H1 (cell line): Measurements from ENCODE around the gene VWA1. TPM values are rescaled to one million over a fixed set of nuclear protein-coding genes. Genes with fewer than 3 reads are reported as not detected.

Source experiments
- ATF2 ChIP-seq: IDR thresholded peaks from 2 replicates; pipeline ENCODE4 v1.6.1; 2012; ENCODE audit warnings: low read length, inconsistent platforms
- ATF3 ChIP-seq: IDR thresholded peaks from 2 replicates; pipeline ENCODE4 v1.6.1; 2011; ENCODE audit warnings: low read depth, mild to moderate bottlenecking, low read length; ENCODE audit not compliant: insufficient read depth
- CBX5 ChIP-seq: fragments of 300-800, 300-1000 bp; sonication (generic); IDR thresholded peaks from 2 replicates; pipeline ENCODE4 v1.7.1; 2016; ENCODE audit warnings: antibody characterized with exemption, low read length, low read depth
- CHD1 ChIP-seq: IDR thresholded peaks from 2 replicates; pipeline ENCODE4 v1.6.1; 2012; ENCODE audit warnings: low read depth, low read length, improper control_type of control experiment
- GABPA ChIP-seq: IDR thresholded peaks from 2 replicates; pipeline ENCODE4 v1.6.1; 2011; ENCODE audit warnings: mild to moderate bottlenecking, low read length, moderate library complexity, borderline replicate concordance; ENCODE audit not compliant: insufficient read depth
- HDAC6 ChIP-seq: IDR thresholded peaks from one replicate; pipeline ENCODE4 v1.7.1; 2012; ENCODE audit warnings: low read depth, mild to moderate bottlenecking, inconsistent platforms, low read length, moderate library complexity
- RBBP5 ChIP-seq: IDR thresholded peaks from 2 replicates; pipeline ENCODE4 v1.7.1; 2012; ENCODE audit warnings: low read depth, mild to moderate bottlenecking, inconsistent platforms, low read length, moderate library complexity, borderline replicate concordance
- SRF ChIP-seq: IDR thresholded peaks from 2 replicates; pipeline ENCODE4 v1.6.1; 2011; ENCODE audit warnings: mild to moderate bottlenecking, low read depth, low read length, moderate library complexity
- TAF1 ChIP-seq: IDR thresholded peaks from 2 replicates; pipeline ENCODE4 v1.6.1; 2011; ENCODE audit warnings: mild to moderate bottlenecking, low read depth, low read length
- polyA plus RNA-seq, 7 experiments: library from polyadenylated mRNA; depleted of rRNA in 3 of 7; stranded (reverse) in 5 of 7; unstranded in 2 of 7; fragments of >200 nt in 5 of 7; fragments of 200-250 nt in 2 of 7; gene quantifications; 1 replicate in 5 of 7; 2 replicates in 1 of 7; 4 replicates in 1 of 7; pipeline versions ENCODE4 v1.2.1 to v1.2.3, GENCODE V29; 2011 to 2013; ENCODE audit warnings: missing spikeins in 2 of 7, mixed read lengths in 2 of 7
- total RNA-seq: library from RNA; stranded (reverse); fragmentation: NEBNext Ultra II Directional; extraction: Animal tissue kit (Norgen Biotek cat#: 25700); gene quantifications from 2 replicates; pipeline ENCODE4 v1.2.1, GENCODE V29; 2021
- TF ChIP-seq, protein P1 (sequence below): fragments of 300-600 bp; sonication (generic); IDR thresholded peaks from 2 replicates; pipeline ENCODE4 v1.7.1; 2012; ENCODE audit warnings: low read length, moderate library complexity, mild to moderate bottlenecking, inconsistent platforms; ENCODE audit not compliant: insufficient replicate concordance

The VWA1 gene
- total and polyA plus RNA-seq, 2 of the 8 experiments (the other 6 are each of a cell fraction or from before 2014, with no cell fraction given), result 16.0 to 36.6 TPM

DNA sequence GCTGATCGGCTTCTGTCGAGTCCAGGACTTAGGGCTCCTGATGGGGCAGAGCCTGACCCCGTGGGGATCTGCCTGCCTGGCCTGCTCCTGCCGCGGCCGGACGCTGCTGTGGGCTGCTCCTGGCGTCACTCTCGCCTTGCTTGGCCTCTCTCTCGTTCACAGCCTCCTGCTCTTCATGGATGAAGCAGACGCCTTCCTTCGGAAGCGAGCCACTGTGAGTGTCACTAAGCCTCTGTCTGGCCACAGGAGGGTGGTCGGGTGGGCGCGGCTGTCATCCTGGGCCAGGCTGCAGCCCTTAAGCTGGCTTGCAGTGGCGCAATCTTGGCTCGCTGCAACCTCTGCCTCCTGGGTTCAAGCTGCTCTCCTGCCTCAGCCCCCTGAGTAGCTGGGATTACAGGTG lies 52.2 kb downstream of the VWA1 start (continued):
- TF ChIP-seq, protein P1, sequence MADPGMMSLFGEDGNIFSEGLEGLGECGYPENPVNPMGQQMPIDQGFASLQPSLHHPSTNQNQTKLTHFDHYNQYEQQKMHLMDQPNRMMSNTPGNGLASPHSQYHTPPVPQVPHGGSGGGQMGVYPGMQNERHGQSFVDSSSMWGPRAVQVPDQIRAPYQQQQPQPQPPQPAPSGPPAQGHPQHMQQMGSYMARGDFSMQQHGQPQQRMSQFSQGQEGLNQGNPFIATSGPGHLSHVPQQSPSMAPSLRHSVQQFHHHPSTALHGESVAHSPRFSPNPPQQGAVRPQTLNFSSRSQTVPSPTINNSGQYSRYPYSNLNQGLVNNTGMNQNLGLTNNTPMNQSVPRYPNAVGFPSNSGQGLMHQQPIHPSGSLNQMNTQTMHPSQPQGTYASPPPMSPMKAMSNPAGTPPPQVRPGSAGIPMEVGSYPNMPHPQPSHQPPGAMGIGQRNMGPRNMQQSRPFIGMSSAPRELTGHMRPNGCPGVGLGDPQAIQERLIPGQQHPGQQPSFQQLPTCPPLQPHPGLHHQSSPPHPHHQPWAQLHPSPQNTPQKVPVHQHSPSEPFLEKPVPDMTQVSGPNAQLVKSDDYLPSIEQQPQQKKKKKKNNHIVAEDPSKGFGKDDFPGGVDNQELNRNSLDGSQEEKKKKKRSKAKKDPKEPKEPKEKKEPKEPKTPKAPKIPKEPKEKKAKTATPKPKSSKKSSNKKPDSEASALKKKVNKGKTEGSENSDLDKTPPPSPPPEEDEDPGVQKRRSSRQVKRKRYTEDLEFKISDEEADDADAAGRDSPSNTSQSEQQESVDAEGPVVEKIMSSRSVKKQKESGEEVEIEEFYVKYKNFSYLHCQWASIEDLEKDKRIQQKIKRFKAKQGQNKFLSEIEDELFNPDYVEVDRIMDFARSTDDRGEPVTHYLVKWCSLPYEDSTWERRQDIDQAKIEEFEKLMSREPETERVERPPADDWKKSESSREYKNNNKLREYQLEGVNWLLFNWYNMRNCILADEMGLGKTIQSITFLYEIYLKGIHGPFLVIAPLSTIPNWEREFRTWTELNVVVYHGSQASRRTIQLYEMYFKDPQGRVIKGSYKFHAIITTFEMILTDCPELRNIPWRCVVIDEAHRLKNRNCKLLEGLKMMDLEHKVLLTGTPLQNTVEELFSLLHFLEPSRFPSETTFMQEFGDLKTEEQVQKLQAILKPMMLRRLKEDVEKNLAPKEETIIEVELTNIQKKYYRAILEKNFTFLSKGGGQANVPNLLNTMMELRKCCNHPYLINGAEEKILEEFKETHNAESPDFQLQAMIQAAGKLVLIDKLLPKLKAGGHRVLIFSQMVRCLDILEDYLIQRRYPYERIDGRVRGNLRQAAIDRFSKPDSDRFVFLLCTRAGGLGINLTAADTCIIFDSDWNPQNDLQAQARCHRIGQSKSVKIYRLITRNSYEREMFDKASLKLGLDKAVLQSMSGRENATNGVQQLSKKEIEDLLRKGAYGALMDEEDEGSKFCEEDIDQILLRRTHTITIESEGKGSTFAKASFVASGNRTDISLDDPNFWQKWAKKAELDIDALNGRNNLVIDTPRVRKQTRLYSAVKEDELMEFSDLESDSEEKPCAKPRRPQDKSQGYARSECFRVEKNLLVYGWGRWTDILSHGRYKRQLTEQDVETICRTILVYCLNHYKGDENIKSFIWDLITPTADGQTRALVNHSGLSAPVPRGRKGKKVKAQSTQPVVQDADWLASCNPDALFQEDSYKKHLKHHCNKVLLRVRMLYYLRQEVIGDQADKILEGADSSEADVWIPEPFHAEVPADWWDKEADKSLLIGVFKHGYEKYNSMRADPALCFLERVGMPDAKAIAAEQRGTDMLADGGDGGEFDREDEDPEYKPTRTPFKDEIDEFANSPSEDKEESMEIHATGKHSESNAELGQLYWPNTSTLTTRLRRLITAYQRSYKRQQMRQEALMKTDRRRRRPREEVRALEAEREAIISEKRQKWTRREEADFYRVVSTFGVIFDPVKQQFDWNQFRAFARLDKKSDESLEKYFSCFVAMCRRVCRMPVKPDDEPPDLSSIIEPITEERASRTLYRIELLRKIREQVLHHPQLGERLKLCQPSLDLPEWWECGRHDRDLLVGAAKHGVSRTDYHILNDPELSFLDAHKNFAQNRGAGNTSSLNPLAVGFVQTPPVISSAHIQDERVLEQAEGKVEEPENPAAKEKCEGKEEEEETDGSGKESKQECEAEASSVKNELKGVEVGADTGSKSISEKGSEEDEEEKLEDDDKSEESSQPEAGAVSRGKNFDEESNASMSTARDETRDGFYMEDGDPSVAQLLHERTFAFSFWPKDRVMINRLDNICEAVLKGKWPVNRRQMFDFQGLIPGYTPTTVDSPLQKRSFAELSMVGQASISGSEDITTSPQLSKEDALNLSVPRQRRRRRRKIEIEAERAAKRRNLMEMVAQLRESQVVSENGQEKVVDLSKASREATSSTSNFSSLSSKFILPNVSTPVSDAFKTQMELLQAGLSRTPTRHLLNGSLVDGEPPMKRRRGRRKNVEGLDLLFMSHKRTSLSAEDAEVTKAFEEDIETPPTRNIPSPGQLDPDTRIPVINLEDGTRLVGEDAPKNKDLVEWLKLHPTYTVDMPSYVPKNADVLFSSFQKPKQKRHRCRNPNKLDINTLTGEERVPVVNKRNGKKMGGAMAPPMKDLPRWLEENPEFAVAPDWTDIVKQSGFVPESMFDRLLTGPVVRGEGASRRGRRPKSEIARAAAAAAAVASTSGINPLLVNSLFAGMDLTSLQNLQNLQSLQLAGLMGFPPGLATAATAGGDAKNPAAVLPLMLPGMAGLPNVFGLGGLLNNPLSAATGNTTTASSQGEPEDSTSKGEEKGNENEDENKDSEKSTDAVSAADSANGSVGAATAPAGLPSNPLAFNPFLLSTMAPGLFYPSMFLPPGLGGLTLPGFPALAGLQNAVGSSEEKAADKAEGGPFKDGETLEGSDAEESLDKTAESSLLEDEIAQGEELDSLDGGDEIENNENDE, result no peak
- TF ChIP-seq ATF3 (no peak), ATF2 (no peak), SRF (no peak), RBBP5 (no peak), CBX5 (no peak), TAF1 (no peak), GABPA (no peak), CHD1 (no peak), HDAC6 (no peak)
